Measurements from ENCODE around the gene FANCF.
A peak's percentile ranks its signal among the peaks of the same experiment; 100 is the strongest.

The FANCF gene

GRCh38 chr11:22625448-22626287, at the start of gene FANCF:
FANCF (minus strand) TSS chr11:22625823; CDS start chr11:22625810, 13 bp downstream.
- peak within 1 kb of the TSS; percentile 91 for H3K4me3 ChIP-seq (ENCODE audit: low read depth, low read length)
- TF ChIP-seq CTCF (conservative IDR thresholded peaks at IDR 0.05; ENCODE audit: low read depth, low read length): no peak
- DNase-seq (ENCODE audit: low read depth): peak; percentile 100

GRCh38 chr11:22674470-22675439, 49.1 kb upstream of the FANCF start:
- TF ChIP-seq CTCF (conservative IDR thresholded peaks at IDR 0.05; ENCODE audit: low read depth, low read length): no peak

GRCh38 chr11:22671751-22672150, 46.1 kb upstream of the FANCF start:
- no peak for DNase-seq (ENCODE audit: low read depth)
- no peak for TF ChIP-seq CTCF (conservative IDR thresholded peaks at IDR 0.05; ENCODE audit: low read depth, low read length)
- H3K4me3 ChIP-seq (ENCODE audit: low read depth, low read length): no peak overlapping the region

More at GRCh38 chr11:22674470-22675439, 49.1 kb upstream of the FANCF start:
- H3K4me3 ChIP-seq (ENCODE audit: low read depth, low read length): no peak overlapping the region
- no peak for DNase-seq (ENCODE audit: low read depth)

- peak; percentile 13 for DNase-seq (ENCODE audit: low read depth)
- no peak overlapping the region for H3K4me3 ChIP-seq (ENCODE audit: low read depth, low read length)
- no peak for TF ChIP-seq CTCF (conservative IDR thresholded peaks at IDR 0.05; ENCODE audit: low read depth, low read length)
These were observed 45.2 kb upstream of the FANCF start for GRCh38 chr11:22670830-22671229.

- DNase-seq (ENCODE audit: low read depth): no peak
- TF ChIP-seq CTCF (conservative IDR thresholded peaks at IDR 0.05; ENCODE audit: low read depth, low read length): no peak
- no peak overlapping the region for H3K4me3 ChIP-seq (ENCODE audit: low read depth, low read length)
These were observed 43.7 kb upstream of the FANCF start for GRCh38 chr11:22669368-22669767.

GRCh38 chr11:22668005-22668796, 42.6 kb upstream of the FANCF start:
- no peak for DNase-seq (ENCODE audit: low read depth)
- no peak for TF ChIP-seq CTCF (conservative IDR thresholded peaks at IDR 0.05; ENCODE audit: low read depth, low read length)

More at GRCh38 chr11:22668005-22668796, 42.6 kb upstream of the FANCF start:
- no peak overlapping the region for H3K4me3 ChIP-seq (ENCODE audit: low read depth, low read length)
